Activated T-cell treated with anti-CD3 and anti-CD28 coated beads for 1 hour (primary cell): ENCODE measurements around the gene SDF2L1.
"Not testable (repeated sequence)": the region's sequence is repeated elsewhere in the genome, so short reads cannot be mapped to it uniquely, and the experiment has no call there.

Source experiments
- DNase-seq: peaks from one replicate; pipeline ENCODE4 v3.0.0-alpha.2; 2020; ENCODE audit warnings: low read depth

The SDF2L1 gene

GRCh38 chr22:21661991-21662390 lies 19.9 kb downstream of the SDF2L1 start:
- no peak for DNase-seq

DNA sequence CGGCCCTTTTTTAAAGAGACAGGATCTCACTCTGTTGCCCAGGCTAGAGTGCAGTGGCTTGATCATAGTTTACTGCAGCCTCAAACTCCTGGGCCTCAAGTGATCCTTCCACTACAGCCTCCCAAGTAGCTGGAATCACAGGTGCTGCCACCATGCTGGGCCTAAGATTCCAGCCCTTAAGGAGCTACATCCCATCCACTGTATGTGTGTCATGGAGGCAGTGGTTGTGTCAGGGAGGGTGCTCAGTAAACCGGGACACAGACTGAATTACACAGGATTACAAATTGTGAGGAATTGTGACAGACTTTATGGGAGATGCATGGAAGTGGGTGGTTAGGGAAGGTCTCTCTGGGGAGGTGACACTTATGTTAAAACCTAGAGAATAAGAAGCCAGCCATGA lies 21.6 kb downstream of the SDF2L1 start:
- no peak for DNase-seq

GRCh38 chr22:21665047-21665851 lies 23.1 kb downstream of the SDF2L1 start:
- no peak for DNase-seq

DNA sequence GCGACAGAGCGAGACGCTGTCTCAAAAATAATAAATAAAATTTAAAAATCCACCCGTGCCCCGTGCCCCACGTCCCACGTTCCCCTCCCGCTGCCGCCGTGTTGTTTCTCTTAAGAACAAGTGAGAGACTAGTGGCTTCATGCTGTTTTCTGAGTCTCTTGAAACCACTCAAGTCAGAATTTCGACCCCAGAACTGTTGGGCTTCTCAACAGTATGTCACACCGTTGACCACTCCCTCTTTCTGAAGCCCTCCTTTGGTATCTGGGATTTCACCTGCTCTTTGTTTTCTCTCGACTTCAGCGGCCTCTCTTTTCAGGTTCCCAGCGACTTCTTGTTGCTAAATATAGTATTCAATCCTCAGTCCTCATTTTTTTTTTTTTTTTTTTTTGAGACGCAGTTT lies 24.7 kb downstream of the SDF2L1 start:
- DNase-seq: no peak

DNA sequence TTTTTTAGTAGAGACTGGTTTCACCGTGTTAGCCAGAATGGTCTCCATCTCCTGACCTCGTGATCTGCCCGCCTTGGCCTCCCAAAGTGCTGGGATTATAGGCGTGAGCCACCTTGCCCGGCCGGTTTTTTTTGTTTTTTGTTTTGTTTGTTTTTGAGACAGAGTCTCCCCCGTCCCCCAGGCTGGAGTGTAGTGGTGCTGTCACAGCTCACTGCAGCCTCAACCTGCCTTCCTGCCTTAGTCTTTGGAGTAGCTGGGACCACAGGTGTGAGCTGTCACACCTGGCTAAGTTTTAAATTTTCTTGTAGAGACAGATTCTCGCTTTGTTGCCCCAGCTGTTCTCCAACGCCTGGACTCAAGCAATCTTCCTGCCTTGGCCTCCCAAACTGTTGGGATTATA lies 26.9 kb downstream of the SDF2L1 start:
- DNase-seq: no peak

DNA sequence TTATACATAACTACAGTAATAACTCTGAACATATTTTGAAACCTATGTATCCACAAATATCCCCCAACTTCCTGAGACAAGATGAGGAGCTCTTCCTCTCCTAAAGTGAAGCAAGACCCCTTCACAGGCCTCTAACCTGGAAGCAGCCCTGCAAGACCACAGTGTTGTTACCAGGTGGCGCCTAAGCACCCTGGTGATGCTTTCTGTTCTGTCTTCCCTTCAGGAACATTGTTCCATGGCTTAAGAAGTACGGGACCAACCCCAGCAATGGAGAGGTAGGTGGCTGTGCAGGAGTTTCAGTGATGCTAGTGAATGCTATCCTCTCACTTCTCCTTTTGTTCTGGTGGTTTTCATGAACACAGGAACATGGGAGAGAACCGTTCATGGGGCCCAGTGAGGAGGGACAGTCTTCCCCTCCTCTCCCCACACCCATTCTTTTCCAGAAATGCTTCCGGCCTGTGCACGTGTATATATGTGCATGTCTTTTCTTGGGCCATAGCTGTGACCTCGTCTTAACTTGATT lies 30.1 kb downstream of the SDF2L1 start:
- no peak for DNase-seq

DNA sequence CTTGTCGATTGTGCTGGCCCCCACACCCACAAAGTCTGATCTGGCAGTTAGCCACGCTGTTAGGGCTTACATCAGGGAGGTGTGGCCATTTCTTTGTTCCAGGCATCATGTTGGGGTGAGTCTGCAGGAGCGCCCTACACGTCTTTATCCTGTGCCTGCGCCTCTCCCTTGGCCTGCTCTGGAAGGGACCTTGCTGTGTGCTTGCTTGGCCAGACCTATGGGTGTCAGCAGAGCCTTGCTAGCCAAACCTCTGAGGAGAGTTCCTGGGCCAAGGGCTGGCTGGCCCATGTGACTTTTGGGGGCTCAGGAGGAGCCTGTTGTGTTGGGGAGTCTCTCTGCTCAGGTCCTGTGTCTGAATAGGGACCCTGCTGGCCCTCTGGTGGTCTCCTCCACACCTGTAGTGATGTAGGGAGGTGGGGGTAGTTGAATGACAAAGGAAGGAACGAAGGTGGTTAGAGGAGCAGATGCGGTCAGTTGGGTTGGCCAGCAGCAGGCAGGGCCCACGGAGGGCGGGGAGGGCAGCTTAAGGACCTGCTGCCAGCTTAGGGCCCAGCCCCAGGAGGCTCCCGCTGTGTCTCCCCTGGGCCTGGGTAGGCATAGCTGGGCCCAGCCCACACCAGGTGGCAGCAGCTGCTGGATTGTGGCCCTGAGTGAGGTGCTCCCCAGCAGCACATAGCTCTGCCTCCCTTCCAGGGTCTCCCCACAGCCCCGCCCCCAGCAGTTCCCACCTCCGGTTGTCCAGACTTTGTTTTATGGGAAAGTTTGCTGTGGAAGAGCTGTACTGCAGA lies 31.6 kb downstream of the SDF2L1 start:
- DNase-seq: no peak

- DNase-seq: no peak
These were observed 32.6 kb downstream of the SDF2L1 start for GRCh38 chr22:21674638-21675245.

- DNase-seq: no peak
These were observed 35.7 kb downstream of the SDF2L1 start for GRCh38 chr22:21677606-21678443.

- DNase-seq: not testable (repeated sequence)
These were observed 36.7 kb downstream of the SDF2L1 start for GRCh38 chr22:21678842-21679241.

- no peak for DNase-seq
These were observed 37.3 kb downstream of the SDF2L1 start for GRCh38 chr22:21679383-21679782.

GRCh38 chr22:21680830-21681565 lies 38.9 kb downstream of the SDF2L1 start:
- no peak for DNase-seq

DNA sequence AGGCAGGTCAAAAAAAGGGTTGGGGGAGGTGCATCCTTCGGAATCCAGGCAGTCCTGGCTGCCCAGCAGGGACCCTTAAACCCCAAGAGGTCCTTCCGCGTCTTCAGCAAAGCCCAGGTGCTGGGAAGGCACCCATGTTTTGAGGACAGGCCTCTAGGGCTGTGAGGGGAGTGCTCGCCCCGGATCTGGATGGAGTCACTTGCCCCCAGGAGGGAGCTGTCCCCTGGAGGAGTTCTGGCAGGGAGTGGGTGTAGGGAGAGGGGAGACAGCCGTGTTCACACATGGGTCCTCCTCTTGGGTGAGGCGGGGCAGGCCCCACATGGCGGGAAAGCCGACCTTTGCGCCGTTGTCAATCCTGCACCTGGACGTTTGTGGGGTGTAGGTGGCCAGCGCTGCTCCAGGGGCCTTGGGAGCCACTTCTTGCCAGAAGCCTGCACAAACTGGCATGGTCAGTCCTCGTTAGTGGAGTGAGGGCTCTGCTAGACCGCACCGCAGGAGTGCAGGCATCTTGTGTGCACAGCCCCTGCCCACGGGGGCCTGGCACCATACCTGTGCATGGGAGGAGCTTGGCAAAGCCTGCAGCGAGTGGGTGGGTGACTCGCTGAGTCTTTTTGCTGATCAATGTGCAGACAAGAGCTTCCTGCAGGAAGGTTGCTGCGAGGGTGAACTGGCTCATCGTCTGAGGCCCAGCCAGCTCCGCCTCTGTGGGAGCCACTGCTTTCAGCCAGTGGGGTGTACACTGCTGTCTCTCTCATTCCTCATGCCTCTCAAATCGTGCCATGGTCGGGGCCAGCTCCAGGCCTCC lies 39.7 kb downstream of the SDF2L1 start:
- no peak for DNase-seq

DNA sequence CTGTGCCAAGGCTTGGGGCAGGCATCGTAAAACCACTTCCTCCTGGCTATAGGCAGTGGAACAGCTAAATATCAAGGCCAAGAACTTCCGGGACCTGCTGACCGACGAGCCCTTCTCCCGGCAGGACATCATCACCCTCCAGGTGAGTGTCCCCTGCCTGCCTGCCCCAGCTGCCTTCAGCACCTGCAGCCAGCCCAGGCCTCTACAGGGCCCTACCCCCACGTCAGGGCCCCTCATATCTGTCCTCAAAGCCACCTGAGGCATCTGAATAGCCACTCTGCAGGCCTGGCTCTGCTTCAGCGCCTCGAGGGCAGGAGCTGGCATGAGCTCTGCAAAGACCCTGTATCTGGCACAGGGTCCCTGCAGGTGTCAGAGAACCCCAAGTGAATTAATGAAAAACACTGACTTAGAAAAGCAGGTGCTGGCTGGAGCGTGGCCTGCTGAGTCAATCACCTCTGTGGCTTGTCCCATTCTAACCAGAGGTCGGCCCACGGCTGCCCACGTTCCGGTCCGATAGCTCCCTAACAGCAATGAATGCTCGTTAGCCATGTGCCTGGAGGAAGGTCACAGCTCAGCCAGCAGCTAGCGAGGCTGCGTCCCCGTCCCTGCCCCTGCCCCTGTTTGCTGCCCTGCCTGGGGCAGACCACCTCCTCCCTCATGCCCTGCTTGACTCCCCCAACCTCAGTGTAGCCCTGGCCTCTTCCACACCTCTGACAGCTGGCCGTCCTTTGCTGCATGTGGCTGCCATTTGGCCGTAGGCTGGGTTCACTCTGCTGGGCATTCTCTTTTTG lies 40.5 kb downstream of the SDF2L1 start:
- no peak for DNase-seq

DNA sequence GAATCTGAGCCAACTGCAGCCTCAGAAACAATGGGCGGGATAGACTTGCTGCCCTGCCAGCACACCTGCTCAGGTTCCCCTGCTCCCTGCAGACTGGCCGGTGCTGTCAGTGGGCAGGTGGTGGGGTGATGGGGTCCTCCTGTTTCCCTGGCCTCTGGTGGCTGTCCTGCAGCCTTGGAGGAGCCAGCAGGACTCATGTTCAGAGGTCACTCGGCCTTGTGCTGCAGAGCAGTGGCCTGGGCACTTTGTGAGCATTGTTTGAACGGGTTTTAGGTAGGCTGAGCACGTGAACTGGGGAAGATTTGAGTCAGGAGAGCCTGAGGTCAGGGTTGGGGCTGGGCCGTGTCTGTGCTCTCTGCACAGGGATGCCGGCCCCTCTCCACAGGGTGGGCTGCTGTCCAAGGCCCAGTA lies 41.3 kb downstream of the SDF2L1 start:
- DNase-seq: no peak

DNA sequence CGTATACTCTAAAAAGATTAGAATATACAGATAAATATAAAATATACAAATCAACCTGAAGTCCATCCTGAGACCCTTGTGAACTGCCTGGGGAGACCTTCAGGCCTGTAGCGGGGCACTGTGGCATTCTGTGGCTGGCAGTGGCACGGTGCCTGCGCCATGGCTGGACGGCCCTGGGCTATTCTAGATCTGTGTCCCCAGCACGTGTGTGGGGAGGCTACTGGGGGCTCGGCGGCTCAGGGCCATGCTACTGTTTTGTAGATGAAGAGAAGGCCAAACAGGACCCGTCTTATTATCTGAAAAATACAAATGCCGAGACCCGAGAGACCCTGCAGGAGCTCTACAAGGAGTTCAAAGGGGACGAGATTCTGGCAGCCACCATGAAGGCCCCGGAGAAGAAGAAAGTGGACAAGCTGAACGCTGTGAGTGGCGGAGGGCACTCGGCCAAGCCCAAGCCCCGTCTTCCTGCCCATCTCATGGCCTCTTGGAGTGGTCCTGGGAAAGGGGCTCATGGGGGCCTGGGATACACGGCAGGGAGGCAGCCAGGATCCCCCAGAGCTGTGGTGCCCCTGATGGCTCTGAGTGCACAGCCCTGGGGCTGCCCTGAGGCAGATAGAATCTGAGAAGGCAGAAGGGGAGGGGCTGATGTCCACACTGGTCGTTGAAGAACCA lies 42.5 kb downstream of the SDF2L1 start:
- DNase-seq: no peak

DNA sequence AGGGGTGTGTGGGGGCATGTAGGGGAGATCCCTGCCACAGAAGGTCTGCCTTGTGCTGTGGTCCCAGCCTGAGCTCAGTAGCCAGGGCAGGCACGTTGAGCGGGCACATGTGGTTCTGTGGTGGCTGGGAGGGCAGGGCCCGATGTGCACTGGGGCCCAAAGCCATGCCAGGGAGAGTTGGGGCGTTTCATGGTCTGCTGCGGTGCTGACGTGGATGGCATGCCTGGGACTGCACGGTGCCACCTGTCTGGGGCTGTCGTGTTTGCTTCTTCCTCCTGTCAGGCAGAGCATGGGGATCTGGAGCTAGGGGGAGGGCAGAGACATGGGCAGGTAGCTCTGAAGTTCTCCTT lies 43.0 kb downstream of the SDF2L1 start:
- DNase-seq: no peak

GRCh38 chr22:21686193-21686608 lies 44.1 kb downstream of the SDF2L1 start:
- DNase-seq: no peak
